Right lobe of liver (tissue), 4 donors: ENCODE measurements around the gene DEUP1.

Experiments
- POLR2A ChIP-seq: fragments of 450-650 bp; IDR thresholded peaks from one replicate; pipeline ENCODE4 v1.6.1; 2017; ENCODE audit warnings: antibody characterized with exemption, mild to moderate bottlenecking
- TF ChIP-seq, protein P1 (sequence below), 4 donors: fragments of 200-600 bp in 3 of 4; fragments of 450-650 bp in 1 of 4; IDR thresholded peaks; one replicate each; pipeline versions ENCODE4 v1.5.1 to v1.8.0; 2016 to 2022; ENCODE audit warnings: antibody characterized with exemption in 4 of 4, mild to moderate bottlenecking in 2 of 4
- donor health status: DM: no; HTN: no; CAD: no.
- donor health status: DM: no; HTN: no; CAD: no.
- donor health status: DM: no; HTN: yes; CAD: no.

DNA sequence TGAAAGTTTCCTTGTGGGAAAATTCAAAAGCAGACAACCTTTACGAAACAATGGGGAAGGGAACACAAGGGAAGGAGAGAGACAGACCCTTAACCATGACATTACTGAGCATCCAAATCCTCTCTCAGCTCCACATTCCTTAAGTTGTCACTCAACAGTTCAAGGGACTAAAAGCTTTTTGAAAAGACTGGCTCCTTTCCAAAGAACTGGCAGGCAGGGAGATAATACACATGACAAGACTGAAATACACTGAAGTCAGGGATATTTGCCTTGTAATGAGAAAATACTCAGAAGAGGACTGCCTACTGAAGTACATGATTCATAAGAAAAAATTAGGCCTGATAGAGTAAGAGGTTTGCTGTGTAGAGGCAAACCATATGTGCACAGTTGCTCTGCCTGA is 143.6 kb downstream of the DEUP1 start:
- TF ChIP-seq POLR2A: no peak
- TF ChIP-seq, protein P1, sequence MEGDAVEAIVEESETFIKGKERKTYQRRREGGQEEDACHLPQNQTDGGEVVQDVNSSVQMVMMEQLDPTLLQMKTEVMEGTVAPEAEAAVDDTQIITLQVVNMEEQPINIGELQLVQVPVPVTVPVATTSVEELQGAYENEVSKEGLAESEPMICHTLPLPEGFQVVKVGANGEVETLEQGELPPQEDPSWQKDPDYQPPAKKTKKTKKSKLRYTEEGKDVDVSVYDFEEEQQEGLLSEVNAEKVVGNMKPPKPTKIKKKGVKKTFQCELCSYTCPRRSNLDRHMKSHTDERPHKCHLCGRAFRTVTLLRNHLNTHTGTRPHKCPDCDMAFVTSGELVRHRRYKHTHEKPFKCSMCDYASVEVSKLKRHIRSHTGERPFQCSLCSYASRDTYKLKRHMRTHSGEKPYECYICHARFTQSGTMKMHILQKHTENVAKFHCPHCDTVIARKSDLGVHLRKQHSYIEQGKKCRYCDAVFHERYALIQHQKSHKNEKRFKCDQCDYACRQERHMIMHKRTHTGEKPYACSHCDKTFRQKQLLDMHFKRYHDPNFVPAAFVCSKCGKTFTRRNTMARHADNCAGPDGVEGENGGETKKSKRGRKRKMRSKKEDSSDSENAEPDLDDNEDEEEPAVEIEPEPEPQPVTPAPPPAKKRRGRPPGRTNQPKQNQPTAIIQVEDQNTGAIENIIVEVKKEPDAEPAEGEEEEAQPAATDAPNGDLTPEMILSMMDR (IDR thresholded peaks at IDR 0.05): no peak
